ENCODE results near the gene AR. TPM values are rescaled to one million over a fixed set of nuclear protein-coding genes. Genes with fewer than 3 reads are reported as not detected.
"Not testable (repeated sequence)": the region's sequence is repeated elsewhere in the genome, so short reads cannot be mapped to it uniquely, and the experiment has no call there.

Gene AR
- total RNA-seq, 2 donors from 2014 or later = 2.9 to 8.2 TPM

GRCh38 chrX:67654301-67654700 is 110.5 kb downstream of the AR start:
- WGBS, 2 donors = 20 to 38% methylated on average over 1 of the region's 1 CpG
- Histone ChIP-seq H3K36me3 (replicated peaks in 1 of 2; ENCODE audit: insufficient read depth in 1 of 2, low read depth in 2 of 2) (no peaks in the 10 kb centered on the region), H3K4me1 (no peaks in the 10 kb centered on the region), H3K9me3 (no peaks in the 10 kb centered on the region), H3K27ac (no peak overlapping the region), H3K27me3 (no peaks in the 10 kb centered on the region), H3K4me3 (no peak overlapping the region)
- TF ChIP-seq POLR2A (IDR thresholded peaks at IDR 0.05) (no peak), CTCF (IDR thresholded peaks at IDR 0.05) (no peak)
- ATAC-seq = no peak
- no peak for DNase-seq
- intact Hi-C loops (cut with DNase I) = no loop called here

GRCh38 chrX:67665583-67665982 is 121.8 kb downstream of the AR start:
- 43 to 45% methylated on average over 1 of the region's 1 CpG for WGBS, 2 donors
- no peaks in the 10 kb centered on the region for H3K27me3 ChIP-seq
- H3K9me3 ChIP-seq = no peaks in the 10 kb centered on the region
- no peak overlapping the region for H3K4me3 ChIP-seq
- ATAC-seq = no peak
- no peaks in the 10 kb centered on the region for H3K36me3 ChIP-seq (replicated peaks in 1 of 2; ENCODE audit: insufficient read depth in 1 of 2, low read depth in 2 of 2)
- intact Hi-C loops (cut with DNase I) = no loop called here
- no peaks in the 10 kb centered on the region for H3K4me1 ChIP-seq
- DNase-seq = no peak
- no peak for TF ChIP-seq CTCF (IDR thresholded peaks at IDR 0.05)
- no peak overlapping the region for H3K27ac ChIP-seq

GRCh38 chrX:67670717-67671116 is 126.9 kb downstream of the AR start:
- 52 to 53% methylated on average over 2 of the region's 2 CpGs for WGBS, 2 donors
- DNase-seq; intact Hi-C loops (cut with DNase I); H3K4me3 ChIP-seq; H3K9me3 ChIP-seq; H3K27ac ChIP-seq; H3K36me3 ChIP-seq (replicated peaks in 1 of 2; ENCODE audit: insufficient read depth in 1 of 2, low read depth in 2 of 2); H3K4me1 ChIP-seq; ATAC-seq; H3K27me3 ChIP-seq: not testable (repeated sequence)

GRCh38 chrX:67673741-67674274 is 130.0 kb downstream of the AR start:
- Histone ChIP-seq H3K27ac (no peak overlapping the region), H3K4me1 (no peaks in the 10 kb centered on the region), H3K9me3 (no peaks in the 10 kb centered on the region), H3K27me3 (no peaks in the 10 kb centered on the region), H3K4me3 (no peak overlapping the region), H3K36me3 (replicated peaks in 1 of 2; ENCODE audit: insufficient read depth in 1 of 2, low read depth in 2 of 2) (no peaks in the 10 kb centered on the region)
- no peak for DNase-seq
- TF ChIP-seq CTCF (IDR thresholded peaks at IDR 0.05) (no peak), POLR2A (IDR thresholded peaks at IDR 0.05) (no peak)
- WGBS, 2 donors = 14 to 70% methylated on average over 1 to 2 of the region's 2 CpGs
- no peak for ATAC-seq
- intact Hi-C loops (cut with DNase I) = no loop called here

- no peak for TF ChIP-seq CTCF (IDR thresholded peaks at IDR 0.05)
- no peak for TF ChIP-seq POLR2A (IDR thresholded peaks at IDR 0.05)
- H3K9me3 ChIP-seq = no peaks in the 10 kb centered on the region
- ATAC-seq (no peak), DNase-seq (no peak)
- H3K4me1 ChIP-seq = no peaks in the 10 kb centered on the region
- intact Hi-C loops (cut with DNase I) = no loop called here
- WGBS, 2 donors = 55 to 60% methylated on average over 1 of the region's 1 CpG
- no peaks in the 10 kb centered on the region for H3K27me3 ChIP-seq
- no peak overlapping the region for H3K4me3 ChIP-seq
- no peaks in the 10 kb centered on the region for H3K36me3 ChIP-seq (replicated peaks in 1 of 2; ENCODE audit: insufficient read depth in 1 of 2, low read depth in 2 of 2)
- no peak overlapping the region for H3K27ac ChIP-seq
These were observed 130.9 kb downstream of the AR start for GRCh38 chrX:67674741-67675140.

Data from body of pancreas (tissue), 4 donors.